GM10266 (cell line): ENCODE measurements around the gene PDZRN4.
"Not testable (repeated sequence)": the region's sequence is repeated elsewhere in the genome, so short reads cannot be mapped to it uniquely, and the experiment has no call there.

Source experiments
- DNase-seq: peaks from one replicate; pipeline ENCODE4 v3.0.0; 2012; ENCODE audit errors: extremely low spot score
- TF ChIP-seq, protein P1 (sequence below): IDR thresholded peaks from 2 replicates; pipeline ENCODE4 v1.5.1; 2012; ENCODE audit warnings: mild to moderate bottlenecking, low read depth; ENCODE audit not compliant: control insufficient read depth, insufficient read depth; ENCODE audit errors: missing control alignments

PDZRN4 gene

GRCh38 chr12:41174602-41175001, 13.5 kb upstream of the PDZRN4 start:
- TF ChIP-seq, protein P1, sequence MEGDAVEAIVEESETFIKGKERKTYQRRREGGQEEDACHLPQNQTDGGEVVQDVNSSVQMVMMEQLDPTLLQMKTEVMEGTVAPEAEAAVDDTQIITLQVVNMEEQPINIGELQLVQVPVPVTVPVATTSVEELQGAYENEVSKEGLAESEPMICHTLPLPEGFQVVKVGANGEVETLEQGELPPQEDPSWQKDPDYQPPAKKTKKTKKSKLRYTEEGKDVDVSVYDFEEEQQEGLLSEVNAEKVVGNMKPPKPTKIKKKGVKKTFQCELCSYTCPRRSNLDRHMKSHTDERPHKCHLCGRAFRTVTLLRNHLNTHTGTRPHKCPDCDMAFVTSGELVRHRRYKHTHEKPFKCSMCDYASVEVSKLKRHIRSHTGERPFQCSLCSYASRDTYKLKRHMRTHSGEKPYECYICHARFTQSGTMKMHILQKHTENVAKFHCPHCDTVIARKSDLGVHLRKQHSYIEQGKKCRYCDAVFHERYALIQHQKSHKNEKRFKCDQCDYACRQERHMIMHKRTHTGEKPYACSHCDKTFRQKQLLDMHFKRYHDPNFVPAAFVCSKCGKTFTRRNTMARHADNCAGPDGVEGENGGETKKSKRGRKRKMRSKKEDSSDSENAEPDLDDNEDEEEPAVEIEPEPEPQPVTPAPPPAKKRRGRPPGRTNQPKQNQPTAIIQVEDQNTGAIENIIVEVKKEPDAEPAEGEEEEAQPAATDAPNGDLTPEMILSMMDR: no peak
- DNase-seq: no peak

DNA sequence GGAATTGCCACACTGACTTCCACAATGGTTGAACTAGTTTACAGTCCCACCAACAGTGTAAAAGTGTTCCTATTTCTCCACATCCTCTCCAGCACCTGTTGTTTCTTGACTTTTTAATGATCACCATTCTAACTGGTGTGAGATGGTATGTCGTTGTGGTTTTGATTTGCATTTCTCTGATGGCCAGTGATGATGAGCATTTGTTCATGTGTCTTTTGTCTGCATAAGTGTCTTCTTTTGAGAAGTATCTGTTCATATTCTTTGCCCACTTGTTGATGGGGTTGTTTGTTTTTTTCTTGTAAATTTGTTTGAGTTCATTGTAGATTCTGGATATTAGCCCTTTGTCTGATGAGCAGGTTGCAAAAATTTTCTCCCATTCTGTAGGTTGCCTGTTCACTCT, 8.6 kb upstream of the PDZRN4 start:
- DNase-seq: not testable (repeated sequence)

GRCh38 chr12:41184864-41185263, 3.3 kb upstream of the PDZRN4 start:
- DNase-seq: no peak
- TF ChIP-seq, protein P1: no peak

- DNase-seq: no peak
- TF ChIP-seq, protein P1: no peak
Measured at GRCh38 chr12:41186026-41186425, 2.1 kb upstream of the PDZRN4 start.

DNA sequence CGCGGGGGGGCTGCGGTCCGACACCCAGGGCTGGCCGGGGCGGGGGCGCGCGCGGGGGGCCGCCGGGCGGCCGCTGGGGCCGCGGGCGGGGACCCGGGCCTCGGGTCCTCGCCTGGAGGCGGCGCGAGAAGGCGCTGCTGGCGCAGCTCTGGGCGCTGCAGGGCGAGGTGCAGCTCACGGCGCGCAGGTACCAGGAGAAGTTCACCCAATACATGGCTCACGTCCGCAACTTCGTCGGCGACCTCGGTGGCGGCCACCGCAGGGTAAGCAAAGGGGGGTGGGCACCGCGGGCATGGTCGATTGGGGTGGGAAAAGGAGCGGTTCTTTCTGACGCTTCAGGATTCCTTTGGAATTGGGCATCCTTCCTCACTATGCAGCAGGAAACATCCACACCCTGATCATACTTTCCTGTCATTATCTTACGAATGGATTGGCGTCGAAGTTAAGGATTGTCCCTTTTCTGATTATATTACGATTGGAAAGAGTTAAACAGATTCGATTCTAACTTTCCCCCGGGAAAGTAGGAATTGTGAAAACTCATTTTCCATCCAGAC, 798 bp downstream of the PDZRN4 start:
- no peak for DNase-seq
- TF ChIP-seq, protein P1: no peak

GRCh38 chr12:41189395-41190251, 1.5 kb downstream of the PDZRN4 start:
- DNase-seq: peak; percentile 12
- TF ChIP-seq, protein P1: no peak

GRCh38 chr12:41190338-41190737, 2.2 kb downstream of the PDZRN4 start:
- no peak for DNase-seq
- TF ChIP-seq, protein P1: peak; percentile 21

GRCh38 chr12:41191549-41191948, 3.4 kb downstream of the PDZRN4 start:
- not testable (repeated sequence) for DNase-seq
